GM18505 (cell line): Measurements from ENCODE around the gene SON.
"Not testable (repeated sequence)": the region's sequence is repeated elsewhere in the genome, so short reads cannot be mapped to it uniquely, and the experiment has no call there.

ENCODE experiments used
- ATAC-seq: cut with Tn5 transposase; IDR thresholded peaks from one replicate; pipeline ENCODE4 v1.9.1; 2021; ENCODE audit not compliant: unreplicated experiment
- POLR2A ChIP-seq: IDR thresholded peaks from 4 replicates; pipeline ENCODE4 v1.6.1; 2011; ENCODE audit warnings: borderline replicate concordance; ENCODE audit not compliant: insufficient read depth, insufficient read length; ENCODE audit errors: extremely low read depth

SON gene

GRCh38 chr21:33552093-33552998, 9.5 kb downstream of the SON start:
- peak; percentile 19 for TF ChIP-seq POLR2A
- no peak for ATAC-seq

GRCh38 chr21:33552999-33553598, 10.3 kb downstream of the SON start:
- no peak for ATAC-seq
- no peak for TF ChIP-seq POLR2A

- no peak for TF ChIP-seq POLR2A
- no peak for ATAC-seq
Measured at GRCh38 chr21:33554236-33554981, 11.6 kb downstream of the SON start.

- ATAC-seq = no peak
- TF ChIP-seq POLR2A = no peak
Measured at GRCh38 chr21:33554982-33555344, 12.1 kb downstream of the SON start.

GRCh38 chr21:33557447-33557846, 14.6 kb downstream of the SON start:
- ATAC-seq = no peak
- no peak for TF ChIP-seq POLR2A

- TF ChIP-seq POLR2A = no peak
- no peak for ATAC-seq
Measured at GRCh38 chr21:33558777-33559421, 16.1 kb downstream of the SON start.

- no peak for TF ChIP-seq POLR2A
- ATAC-seq = no peak
Measured at GRCh38 chr21:33559813-33560212, 17.0 kb downstream of the SON start.

- no peak for TF ChIP-seq POLR2A
- ATAC-seq = no peak
Measured at GRCh38 chr21:33560965-33561364, 18.1 kb downstream of the SON start.

GRCh38 chr21:33561373-33561772, 18.5 kb downstream of the SON start:
- TF ChIP-seq POLR2A = no peak
- no peak for ATAC-seq

- no peak for TF ChIP-seq POLR2A
- ATAC-seq = no peak
Measured at GRCh38 chr21:33562389-33562788, 19.6 kb downstream of the SON start.

GRCh38 chr21:33566514-33566913, 23.7 kb downstream of the SON start:
- TF ChIP-seq POLR2A = no peak
- ATAC-seq = no peak

GRCh38 chr21:33567914-33568313, 25.1 kb downstream of the SON start:
- no peak for ATAC-seq

GRCh38 chr21:33568448-33568847, 25.6 kb downstream of the SON start:
- ATAC-seq = no peak
- TF ChIP-seq POLR2A = no peak

More at GRCh38 chr21:33567914-33568313, 25.1 kb downstream of the SON start:
- TF ChIP-seq POLR2A = no peak

- no peak for ATAC-seq
- TF ChIP-seq POLR2A = no peak
Measured at GRCh38 chr21:33569991-33570390, 27.2 kb downstream of the SON start.

- TF ChIP-seq POLR2A = no peak
- ATAC-seq = no peak
Measured at GRCh38 chr21:33572350-33572749, 29.5 kb downstream of the SON start.

- not testable (repeated sequence) for ATAC-seq
Measured at GRCh38 chr21:33576741-33577141, 33.9 kb downstream of the SON start.
